CD4-positive, alpha-beta T cell treated with Interleukin-21 for 1 hour (primary cell): ENCODE results near the gene UNC79.

ENCODE experiments used
- DNase-seq: peaks from one replicate; pipeline ENCODE4 v3.0.0-alpha.2; 2020

The UNC79 gene

DNA sequence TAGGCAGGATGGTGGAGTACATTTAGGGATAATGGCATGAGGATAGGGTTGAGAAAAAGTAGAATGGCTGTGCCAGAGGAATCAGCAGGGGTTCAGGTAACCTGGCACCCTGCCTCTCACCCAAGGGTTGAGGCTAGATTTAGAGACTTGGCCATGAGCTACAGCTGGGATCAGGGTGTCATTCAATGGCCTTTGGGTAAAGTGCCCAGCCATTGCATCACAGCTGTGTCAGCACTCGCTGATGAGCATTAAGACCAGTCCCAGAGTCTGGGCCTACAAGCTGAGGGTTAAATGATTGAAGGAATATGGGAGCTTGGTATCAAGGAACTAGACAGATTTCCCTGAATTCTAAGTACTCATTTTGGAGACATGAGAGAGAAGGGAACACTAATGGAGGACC lies 243.6 kb downstream of the UNC79 start:
- no peak for DNase-seq

DNA sequence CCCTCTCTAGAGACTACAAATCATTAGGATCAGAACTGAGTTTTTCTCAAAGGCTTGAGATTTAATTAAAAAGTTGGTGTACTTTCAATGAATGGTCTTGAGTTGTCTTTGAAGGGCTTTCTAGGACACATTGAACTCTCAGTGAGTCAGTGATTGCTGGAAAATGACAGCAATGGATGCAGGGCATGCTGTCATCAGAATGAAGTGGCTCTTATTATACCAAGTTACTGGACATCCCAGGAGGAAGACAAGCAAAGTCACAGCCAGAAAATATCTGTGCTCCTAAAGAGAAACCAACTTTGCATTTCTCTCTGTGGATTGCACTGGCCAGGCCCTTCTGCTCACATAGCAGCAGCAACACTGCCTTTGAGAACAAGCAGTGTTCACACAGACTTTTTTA lies 244.9 kb downstream of the UNC79 start:
- no peak for DNase-seq

DNA sequence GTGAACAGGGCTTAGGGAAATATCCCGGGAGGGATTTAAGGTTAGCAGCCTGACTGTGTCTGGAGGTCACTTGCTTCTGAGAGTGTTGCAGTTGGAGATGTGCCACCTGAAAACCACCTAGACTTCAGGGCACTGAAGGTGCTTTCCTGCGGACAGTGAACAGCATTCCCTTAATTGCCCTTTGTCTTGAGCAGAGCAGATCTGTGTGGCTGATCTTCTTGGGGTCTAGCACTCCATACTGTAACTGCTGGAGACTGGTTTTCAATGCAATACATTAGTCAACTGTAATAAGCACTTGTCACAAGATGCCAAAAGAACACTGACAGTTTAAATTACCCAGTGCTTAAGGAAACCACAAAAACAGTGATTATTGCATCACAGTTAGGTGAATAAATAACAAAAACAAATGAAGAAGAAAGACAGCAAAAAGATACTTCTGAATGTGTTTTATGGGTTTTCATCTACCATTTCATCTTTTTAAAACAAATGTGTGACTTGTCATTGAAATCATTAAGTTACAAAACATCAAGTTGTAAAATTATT lies 245.7 kb downstream of the UNC79 start:
- DNase-seq, result no peak

DNA sequence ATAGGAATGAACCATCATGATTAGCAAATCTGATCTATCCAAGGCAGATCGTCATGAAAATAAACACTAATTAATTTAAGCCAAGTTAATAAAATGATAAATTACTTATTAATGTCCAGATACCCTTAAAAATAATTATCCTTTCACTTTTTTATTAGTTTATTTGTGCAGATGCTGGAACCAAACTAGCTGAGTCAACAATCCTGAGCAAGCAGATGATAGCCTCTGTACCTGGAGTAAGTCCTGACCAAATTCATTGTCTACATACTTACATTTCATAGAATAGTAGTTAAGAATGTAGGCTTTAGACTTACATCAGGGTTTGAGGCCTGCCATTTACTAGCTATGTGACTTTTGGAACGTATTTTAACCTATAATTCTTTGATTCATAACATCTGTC lies 251.7 kb downstream of the UNC79 start:
- DNase-seq, result no peak

DNA sequence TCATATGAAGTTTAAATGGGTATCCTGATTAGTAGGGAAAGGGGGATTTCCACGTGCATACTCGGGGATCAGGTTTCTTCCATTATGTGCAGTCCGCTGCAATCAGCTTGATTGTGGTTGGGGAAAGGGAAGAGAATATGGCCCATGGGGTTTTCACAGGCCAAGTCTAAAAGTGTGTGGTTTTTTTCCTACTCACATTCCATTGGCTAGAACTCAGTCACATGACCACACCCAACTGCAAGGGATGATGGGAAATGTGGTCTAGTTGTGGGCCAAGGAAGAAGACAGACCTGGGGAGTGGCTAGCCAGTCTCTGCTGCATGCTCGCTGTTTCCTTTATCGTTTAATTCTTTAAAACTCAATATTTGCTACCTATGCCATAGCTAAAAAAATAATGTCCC lies 252.5 kb downstream of the UNC79 start:
- DNase-seq, result no peak

DNA sequence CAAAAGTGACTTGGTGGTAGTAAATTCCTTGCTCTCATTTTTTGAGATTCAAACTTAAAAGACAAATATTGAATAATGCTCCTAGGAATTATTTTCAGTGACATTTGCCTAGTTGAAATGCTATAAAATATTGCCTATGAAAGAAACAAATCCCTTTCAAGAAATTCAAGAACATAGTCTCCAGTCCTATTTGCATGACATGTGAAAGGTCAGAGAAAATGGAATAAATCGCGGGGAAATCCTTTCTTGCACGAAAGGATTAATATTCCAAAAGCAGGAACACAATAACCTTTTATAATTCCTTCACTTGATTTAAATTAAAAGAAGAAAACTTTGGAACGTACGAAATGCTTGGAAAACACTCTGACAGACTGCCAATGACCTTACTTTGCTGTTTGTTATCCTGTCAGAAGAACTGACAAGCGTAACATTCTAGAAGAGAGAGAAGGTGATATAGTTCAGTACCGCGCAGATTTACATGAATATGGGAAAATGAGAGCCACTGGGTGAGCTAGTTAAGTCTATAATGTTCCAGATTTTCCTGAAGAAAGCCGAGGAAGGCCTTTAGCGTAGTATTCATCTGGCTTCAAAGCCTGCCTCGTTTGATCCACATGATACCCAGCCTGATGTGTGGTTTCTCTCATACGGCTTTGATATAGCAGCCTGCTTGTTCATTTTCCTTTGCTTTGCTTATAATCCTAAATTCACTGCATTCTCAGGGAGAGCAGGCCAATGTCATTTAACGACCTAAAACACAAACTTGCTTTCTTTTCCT lies 254.6 kb downstream of the UNC79 start:
- no peak for DNase-seq

DNA sequence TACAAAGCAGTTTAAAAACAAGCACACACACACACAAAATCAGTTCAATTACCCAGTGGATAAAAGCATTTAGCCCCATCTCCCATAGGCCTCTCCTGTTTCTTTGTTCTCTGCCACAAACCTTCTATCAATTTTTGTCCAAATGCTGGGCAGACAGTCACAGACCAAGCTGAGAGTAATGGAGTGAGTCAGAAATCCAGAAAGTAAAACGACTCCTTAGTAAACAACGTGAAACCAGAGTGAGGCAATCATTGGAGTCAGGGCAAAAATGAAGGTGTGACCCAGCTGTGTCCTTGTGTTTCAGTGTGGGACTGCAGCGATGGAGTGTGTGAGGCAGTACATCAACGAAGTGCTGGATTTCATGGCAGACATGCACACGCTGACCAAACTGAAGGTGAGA lies 255.5 kb downstream of the UNC79 start:
- no peak for DNase-seq

DNA sequence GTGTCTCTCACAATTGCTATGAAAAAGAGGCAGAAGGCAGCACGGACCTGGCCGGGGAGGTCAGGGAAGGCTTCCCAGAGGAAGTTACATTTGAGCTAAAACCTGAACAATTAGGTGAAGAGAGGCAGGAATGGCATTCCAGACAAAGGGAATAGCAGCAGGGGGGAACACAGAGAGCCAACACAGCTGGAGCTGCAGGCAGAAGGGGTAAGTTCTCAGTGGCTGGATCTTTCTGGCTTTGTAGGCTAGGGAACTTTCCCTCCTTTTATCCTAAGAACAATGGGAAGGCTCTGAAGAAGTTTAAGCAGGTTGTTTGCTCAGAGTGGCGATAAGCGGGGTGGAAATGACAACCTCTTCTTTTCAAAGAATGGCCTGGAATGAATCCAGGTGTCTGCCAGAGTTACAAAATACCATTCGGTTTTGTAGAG lies 257.5 kb downstream of the UNC79 start:
- no peak for DNase-seq

DNA sequence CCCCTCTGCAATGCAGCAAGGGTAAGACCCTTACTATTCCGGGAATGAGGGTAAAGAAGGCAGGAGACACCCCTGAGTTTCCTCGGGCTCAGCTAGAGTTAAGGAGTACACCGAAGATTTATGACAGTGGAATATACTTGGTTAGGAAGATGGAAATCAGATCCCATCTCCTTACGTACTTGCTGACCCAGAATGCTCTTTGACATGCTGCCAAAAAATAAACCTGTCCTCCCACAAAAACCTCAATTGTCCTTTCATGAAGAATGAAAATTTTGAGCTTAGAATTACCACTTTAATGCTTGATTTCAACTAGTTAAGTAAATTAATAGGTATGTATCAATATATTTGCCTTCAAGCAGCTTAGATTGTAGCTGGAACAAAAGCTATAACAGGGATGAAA lies 258.1 kb downstream of the UNC79 start:
- DNase-seq, result no peak

DNA sequence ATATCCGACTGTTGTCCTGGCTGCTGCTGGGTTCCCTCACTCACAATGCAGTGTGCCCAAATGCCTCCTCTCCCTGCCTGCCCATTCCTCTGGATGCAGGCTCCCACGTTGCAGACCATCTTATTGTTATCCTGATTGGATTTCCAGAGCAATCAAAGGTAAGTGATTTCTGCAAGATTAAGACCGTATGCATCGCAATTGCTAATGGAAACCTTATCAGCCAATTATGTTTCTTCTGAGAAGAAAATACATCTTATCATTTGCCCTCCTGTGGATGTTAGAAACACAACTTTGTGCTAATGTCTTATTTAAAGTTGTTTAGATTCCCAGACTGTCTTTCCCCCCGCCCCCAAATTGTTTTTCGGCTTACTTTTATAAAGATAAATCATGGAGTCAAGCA lies 259.4 kb downstream of the UNC79 start:
- DNase-seq, result no peak

DNA sequence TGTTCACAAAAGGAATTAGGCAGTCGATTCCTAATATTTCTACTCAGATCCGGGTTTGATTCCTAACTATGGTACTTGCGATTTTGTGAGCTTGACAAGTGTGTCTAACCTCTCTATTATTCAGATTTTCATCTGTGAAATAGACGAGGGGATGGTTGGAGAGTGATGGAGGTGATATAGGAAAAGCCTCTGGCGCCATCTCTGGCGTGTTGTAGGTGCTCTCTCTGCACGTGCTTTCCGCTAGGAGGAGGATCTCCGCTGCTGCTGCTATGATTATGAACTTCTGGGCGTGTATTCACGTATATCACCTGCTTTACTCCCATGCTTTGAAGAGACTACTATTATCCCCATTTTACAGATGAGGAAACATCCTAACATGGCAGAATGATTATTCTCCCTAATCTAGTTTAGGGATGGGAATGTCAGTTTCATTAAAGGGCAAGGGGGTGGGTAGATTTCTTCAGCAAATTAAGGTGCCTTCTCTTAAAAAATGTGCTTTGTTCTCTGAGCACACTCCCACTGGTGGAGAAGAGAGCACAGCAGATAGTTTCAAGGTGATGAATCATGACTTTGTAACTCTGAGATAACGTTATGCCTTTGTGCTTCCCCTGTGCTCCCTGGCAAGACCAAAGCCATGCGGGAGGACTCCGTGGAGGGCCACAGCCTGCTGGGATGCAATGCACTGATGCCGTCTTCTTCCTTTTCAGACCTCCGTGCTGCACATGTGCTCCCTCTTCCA lies 260.5 kb downstream of the UNC79 start:
- no peak for DNase-seq

DNA sequence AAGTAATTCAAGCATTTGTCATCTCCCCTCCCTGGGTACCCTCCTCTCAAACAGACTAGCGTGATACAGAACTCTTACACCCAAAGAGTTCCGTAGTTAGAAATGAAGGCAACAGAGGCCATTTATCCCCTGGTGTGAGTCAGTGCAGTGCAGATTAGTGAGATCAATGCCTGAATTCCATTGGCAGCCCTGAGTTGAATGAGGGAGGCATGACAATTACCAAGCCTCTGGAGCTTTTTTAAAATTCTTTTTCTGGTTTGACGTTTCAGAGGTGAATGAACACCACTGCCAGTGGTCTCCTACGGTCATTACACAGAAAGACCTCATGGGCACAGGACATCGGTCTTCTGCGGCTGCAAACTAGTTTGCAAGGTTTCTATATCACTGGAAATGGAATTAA lies 263.2 kb downstream of the UNC79 start:
- no peak for DNase-seq

DNA sequence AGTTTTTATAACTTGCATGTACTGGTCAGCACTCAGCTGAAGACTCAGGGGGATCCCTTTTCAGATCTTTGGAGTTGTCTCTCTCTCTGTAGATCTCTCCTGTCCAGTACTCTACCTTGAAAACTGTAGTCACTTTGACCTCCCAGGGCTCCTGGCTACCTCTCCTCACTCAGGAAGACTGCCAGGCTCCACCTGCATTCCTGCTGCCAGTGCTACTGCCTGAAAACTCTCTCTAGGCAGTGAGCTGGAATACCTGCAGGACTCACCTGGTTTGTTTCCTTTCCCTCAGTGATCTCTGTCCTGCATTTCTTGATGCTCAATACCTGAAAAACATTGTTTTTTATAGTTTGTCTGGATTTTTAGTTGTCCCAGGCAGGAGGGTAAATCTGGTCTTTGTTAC lies 270.2 kb downstream of the UNC79 start:
- DNase-seq, result no peak

DNA sequence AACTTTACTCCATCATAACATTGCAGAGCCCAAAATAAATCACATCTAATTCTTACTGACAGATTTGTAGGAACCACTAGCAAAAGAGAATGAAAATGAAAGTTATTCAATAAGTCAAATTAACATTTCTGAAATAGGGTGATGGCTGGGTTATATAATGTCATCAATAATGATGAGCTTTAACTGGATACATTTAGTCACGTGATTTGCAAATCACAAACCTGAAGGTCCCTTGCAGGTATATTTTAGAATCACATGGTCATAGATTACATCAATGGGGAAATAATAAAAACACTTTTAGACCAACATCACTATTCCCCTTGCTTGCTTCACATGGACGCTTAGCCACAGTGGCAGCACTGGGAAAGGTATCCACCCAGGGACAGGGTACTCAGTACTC lies 270.8 kb downstream of the UNC79 start:
- no peak for DNase-seq

DNA sequence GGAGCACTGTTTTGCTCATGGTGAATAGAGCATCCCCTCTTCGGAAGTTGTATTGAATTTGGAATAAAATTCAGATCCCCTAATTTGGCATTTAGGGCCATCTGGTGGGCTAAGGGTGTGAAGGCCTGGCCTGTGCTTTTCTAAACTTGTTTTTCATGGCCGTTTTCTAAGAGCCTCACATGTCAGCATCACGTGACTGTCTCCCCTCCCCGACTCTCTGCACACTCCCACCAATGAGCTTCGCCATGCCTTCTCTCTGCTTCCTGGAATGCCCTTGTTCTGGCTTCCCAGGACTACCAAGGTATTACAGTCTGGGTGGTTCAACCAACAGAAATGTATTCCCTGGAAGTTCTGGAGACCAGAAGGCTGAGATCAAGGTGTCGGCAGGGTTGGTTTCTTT lies 272.2 kb downstream of the UNC79 start:
- DNase-seq, result no peak

DNA sequence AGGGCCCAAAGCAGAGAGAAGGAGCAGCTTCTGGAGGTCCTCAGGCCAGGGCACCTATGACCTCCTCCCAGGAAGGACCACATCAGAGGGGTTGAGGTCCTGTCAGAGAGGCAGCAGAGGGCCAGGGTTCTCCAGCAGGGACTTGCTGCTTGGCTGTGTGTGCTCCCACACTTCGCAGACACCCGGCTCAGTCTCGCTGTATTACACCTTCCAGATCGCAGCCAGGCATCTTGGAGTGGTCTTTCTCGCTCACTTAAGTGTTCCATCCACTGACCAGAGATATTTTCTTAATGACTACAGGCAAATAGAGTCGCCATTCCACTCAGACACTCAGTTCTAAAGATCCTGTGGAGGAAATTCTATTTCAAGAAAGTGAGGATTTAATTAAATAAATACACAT lies 273.2 kb downstream of the UNC79 start:
- no peak for DNase-seq

DNA sequence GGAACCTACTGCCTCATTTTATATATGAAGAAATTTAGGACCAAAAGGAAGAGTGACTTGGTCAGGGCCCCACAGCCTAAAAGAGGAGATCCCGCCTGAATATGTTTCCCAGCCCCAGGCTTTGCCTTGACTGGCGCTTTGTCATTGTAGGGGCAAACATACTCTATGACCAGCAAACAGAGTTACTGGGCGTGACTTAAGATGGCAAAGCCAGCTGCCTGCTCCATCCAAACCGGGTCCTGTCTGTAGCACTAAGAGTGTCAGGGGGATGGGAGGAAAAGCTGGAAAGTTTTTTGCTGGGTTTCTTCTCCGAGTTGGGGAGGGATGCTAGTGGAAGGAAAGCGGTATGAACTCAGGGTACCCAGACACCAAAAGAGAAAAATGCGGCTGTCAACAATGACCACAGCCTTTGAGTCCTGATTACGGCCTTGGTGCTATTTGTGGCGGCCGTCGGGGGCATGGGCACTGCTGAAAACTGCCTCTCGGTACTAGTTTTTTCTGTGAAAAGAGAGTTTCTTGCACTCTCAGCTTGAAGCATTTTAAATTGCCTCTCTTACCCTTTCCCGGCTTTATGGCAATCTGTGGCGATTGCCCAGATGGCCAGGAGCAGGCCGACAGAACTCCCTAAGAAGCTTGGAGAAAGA lies 274.9 kb downstream of the UNC79 start:
- no peak for DNase-seq

DNA sequence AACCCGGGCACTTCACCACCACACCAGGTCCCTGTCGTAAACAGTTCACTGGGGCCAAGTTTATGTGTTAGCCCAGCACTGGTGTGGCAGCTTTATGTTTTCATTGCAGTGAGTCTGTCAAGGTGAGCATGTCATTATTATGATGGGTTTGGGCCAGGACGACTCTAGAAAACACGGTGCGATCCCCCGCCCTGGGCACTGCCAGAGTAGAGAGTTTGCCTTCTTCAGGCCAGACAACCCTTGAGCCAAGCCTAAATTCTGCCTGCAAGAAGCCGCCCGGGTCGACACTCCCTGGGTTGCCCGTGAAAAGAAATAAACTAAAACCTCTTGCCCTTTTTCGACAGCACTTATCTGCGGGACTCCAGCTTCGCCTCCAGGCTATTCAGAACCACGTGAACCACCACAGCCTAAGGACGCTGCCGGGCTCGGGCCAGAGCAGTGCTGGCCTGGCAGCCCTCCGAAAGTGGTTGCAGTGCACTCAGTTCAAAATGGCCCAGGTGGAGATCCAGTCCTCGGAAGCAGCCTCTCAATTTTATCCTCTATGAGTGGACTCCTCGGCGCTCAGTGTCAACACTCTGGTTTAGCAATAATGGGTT lies 275.7 kb downstream of the UNC79 start:
- DNase-seq, result no peak

DNA sequence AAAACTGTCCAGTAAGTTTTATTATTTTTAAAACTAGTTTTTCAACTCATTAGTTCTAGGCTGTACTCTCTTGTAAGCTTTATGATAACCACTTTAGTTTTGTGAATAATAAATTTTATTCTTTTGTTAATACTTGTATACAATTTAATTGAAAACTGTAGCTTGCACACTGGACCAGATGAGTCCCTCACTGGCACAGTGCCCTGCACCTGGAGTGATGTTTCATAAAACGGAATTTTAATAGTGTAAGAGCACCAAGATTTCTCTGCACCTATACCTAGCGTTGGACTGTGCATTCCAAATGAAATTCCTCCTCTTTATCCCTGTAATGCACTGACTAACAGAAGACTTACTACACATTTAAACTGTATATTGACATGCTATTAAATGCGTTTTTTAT lies 276.7 kb downstream of the UNC79 start:
- no peak for DNase-seq

DNA sequence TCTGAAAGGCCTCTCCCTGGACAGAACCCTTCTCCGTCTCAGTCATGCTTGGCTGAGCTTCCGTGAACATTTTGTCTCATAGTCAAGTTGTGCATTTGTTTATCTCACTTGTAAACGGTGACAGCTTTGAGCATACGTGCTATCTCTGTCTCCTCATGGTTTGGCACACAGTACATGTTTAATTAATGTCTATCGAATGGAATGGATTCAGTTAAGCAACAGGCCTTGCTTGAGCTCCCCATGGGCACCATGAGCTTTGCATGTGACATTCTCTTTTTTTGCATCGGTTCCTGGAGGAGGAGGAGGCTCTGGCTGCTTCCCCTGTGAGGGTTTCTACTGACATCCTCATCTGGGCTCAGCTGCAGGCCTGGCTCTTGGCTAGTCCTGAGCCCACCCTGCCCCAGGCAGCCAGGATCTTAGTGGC lies 277.6 kb downstream of the UNC79 start:
- DNase-seq, result no peak

DNA sequence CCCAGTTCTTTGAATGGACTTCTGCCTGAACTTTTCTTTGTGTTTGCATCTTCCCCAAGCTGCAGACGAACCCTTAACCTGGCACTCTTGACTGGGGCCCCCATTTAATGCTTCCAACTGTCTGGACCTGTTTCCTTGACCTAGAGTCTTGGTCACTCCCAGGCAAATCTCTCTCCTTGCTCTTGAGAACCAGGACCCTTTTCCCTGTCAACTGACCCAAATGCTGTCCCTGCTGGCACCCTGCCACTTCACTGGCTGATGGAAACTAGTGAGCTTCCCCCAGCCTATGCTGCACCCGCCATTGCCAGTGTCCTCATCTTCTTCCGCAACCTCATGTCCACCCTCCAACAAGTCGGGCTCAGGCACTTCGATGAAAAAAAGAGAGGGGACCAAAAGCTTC lies 278.1 kb downstream of the UNC79 start:
- no peak for DNase-seq

DNA sequence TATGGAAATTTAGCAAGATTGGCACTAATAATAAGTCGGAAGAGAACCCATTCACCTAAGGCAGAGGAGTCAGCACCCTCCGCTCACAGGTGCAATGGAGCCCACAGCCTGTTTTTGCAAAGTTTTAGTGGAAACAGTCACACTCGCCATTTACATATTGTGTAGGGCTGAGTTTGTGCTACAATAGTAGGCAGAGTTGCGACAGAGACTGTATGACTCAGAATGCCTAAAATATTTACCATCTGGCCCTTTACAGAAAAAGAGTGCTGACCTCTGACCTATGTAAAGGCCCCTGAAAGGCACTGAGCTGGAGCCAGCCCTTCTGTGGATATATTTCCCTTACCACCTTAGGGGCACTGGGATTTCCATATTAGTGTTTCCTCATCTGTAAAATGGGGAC lies 278.5 kb downstream of the UNC79 start:
- no peak for DNase-seq

DNA sequence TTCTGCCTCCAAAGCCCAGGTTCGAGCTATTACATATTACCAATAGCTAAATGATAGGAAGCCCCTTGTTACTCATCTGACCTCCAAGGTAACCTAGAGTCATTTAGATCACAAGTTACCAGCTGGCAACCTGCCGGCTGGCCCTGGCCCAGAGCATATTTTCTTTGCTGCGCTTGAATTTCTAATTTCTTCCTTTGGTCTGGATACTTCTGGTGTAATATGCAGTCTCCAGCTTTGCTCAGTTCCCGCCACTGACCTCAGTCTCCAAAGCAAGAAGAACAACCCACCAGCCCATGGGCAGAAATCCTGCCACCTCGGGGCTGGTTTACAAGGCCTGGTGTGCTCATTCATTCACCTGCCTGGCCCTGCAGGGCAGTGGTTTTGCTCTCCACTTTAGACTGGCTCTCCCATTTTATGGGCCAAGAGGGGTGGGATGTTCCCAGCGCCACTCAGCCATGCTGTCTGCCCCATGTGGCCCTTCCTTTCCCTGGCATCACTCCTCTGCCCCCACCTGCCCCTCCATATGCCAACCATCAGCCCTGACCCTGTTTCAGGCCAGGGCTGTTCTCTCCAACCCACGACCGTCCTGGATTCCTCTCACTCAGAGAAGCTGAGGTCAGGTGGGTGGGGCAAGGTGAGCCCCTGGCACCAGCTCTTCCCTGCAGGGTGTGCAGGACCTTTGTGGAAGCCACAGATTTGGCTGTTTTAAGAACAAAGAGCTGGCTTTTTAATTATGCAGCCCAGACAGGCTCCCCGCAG lies 281.5 kb downstream of the UNC79 start:
- DNase-seq, result no peak
